H9 (cell line): ENCODE results near the gene MRPS31. TPM values are rescaled to one million over a fixed set of nuclear protein-coding genes. Genes with fewer than 3 reads are reported as not detected.

ENCODE experiments used
- DNase-seq: peaks from one replicate; pipeline ENCODE4 v3.0.0-alpha.2; 2017
- H2AFZ ChIP-seq: one replicate; pipeline ENCODE4 v1.6.1; 2013; ENCODE audit warnings: mild to moderate bottlenecking, low read length, control low read depth, moderate library complexity
- H2AK5ac ChIP-seq: 2 replicates; pipeline ENCODE4 v1.6.1; 2013; ENCODE audit warnings: low read length, control low read depth, mixed read lengths; ENCODE audit not compliant: insufficient read length
- H2BK120ac ChIP-seq: one replicate; pipeline ENCODE4 v1.6.1; 2013; ENCODE audit warnings: low read depth, mild to moderate bottlenecking, low read length, control low read depth, inconsistent platforms; ENCODE audit not compliant: poor library complexity, severe bottlenecking
- H2BK12ac ChIP-seq: 2 replicates; pipeline ENCODE4 v1.6.1; 2013; ENCODE audit warnings: low read length, control low read depth, mixed read lengths, low read depth; ENCODE audit not compliant: insufficient read length
- H2BK15ac ChIP-seq: 2 replicates; pipeline ENCODE4 v1.6.1; 2013; ENCODE audit warnings: low read depth, low read length, control low read depth
- H2BK20ac ChIP-seq: one replicate; pipeline ENCODE4 v1.6.1; 2013; ENCODE audit warnings: low read depth, mild to moderate bottlenecking, low read length, control low read depth, inconsistent platforms; ENCODE audit not compliant: poor library complexity, severe bottlenecking
- H2BK5ac ChIP-seq: 2 replicates; pipeline ENCODE4 v1.6.1; 2013; ENCODE audit warnings: low read length, control low read depth, mixed read lengths; ENCODE audit not compliant: insufficient read length
- H3K14ac ChIP-seq: 2 replicates; pipeline ENCODE4 v1.6.1; 2013; ENCODE audit warnings: low read length, control low read depth; ENCODE audit not compliant: insufficient read depth
- H3K18ac ChIP-seq: 2 replicates; pipeline ENCODE4 v1.6.1; 2013; ENCODE audit warnings: low read depth, mild to moderate bottlenecking, mixed read lengths, low read length, control low read depth; ENCODE audit not compliant: insufficient read length
- H3K23ac ChIP-seq: 2 replicates; pipeline ENCODE4 v1.6.1; 2013; ENCODE audit warnings: low read length, control low read depth, mixed read lengths, low read depth; ENCODE audit not compliant: insufficient read length
- H3K23me2 ChIP-seq: 2 replicates; pipeline ENCODE4 v1.6.1; 2013; ENCODE audit warnings: low read depth, mild to moderate bottlenecking, mixed read lengths, low read length, control low read depth; ENCODE audit not compliant: insufficient read length, poor library complexity, severe bottlenecking
- H3K27ac ChIP-seq: 2 replicates; pipeline ENCODE4 v1.5.1; 2013; ENCODE audit warnings: low read length, control low read depth, mixed read lengths, low read depth; ENCODE audit not compliant: insufficient read length
- H3K27me3 ChIP-seq: 2 replicates; pipeline ENCODE4 v1.6.1; 2013; ENCODE audit warnings: low read length, control low read depth, inconsistent platforms; ENCODE audit not compliant: insufficient read depth
- H3K4ac ChIP-seq: 2 replicates; pipeline ENCODE4 v1.6.1; 2013; ENCODE audit warnings: low read depth, mild to moderate bottlenecking, control low read depth, inconsistent platforms, low read length, moderate library complexity
- H3K4me1 ChIP-seq: 2 replicates; pipeline ENCODE4 v1.6.1; 2013; ENCODE audit warnings: low read length, control low read depth, inconsistent platforms; ENCODE audit not compliant: insufficient read depth
- H3K4me2 ChIP-seq: 2 replicates; pipeline ENCODE4 v1.6.1; 2013; ENCODE audit warnings: low read length, control low read depth, mixed read lengths; ENCODE audit not compliant: insufficient read length, insufficient read depth
- H3K56ac ChIP-seq: 2 replicates; pipeline ENCODE4 v1.6.1; 2013; ENCODE audit warnings: low read depth, mild to moderate bottlenecking, mixed read lengths, low read length, control low read depth; ENCODE audit not compliant: insufficient read length
- H3K79me1 ChIP-seq: 2 replicates; pipeline ENCODE4 v1.6.1; 2013; ENCODE audit warnings: low read depth, mild to moderate bottlenecking, moderate library complexity, low read length, control low read depth, inconsistent platforms; ENCODE audit not compliant: insufficient read depth, poor library complexity, severe bottlenecking
- H3K79me2 ChIP-seq: 2 replicates; pipeline ENCODE4 v1.6.1; 2013; ENCODE audit warnings: low read length, control low read depth, inconsistent platforms; ENCODE audit not compliant: insufficient read depth
- H3K9ac ChIP-seq: 2 replicates; pipeline ENCODE4 v1.6.1; 2013; ENCODE audit warnings: low read length, control low read depth, mixed read lengths; ENCODE audit not compliant: insufficient read length; ENCODE audit errors: extremely low read depth
- H3K9me3 ChIP-seq: one replicate; pipeline ENCODE4 v1.6.1; 2013; ENCODE audit warnings: low read depth, low read length, inconsistent platforms; ENCODE audit not compliant: control insufficient read depth
- H3T11ph ChIP-seq: one replicate; pipeline ENCODE4 v1.6.1; 2013; ENCODE audit warnings: mild to moderate bottlenecking, low read length, control low read depth, inconsistent platforms
- H4K20me1 ChIP-seq: one replicate; pipeline ENCODE4 v1.6.1; 2013; ENCODE audit not compliant: control insufficient read depth, insufficient read length, insufficient read depth
- H4K5ac ChIP-seq: 2 replicates; pipeline ENCODE4 v1.6.1; 2013; ENCODE audit warnings: low read depth, mild to moderate bottlenecking, mixed read lengths, low read length, control low read depth; ENCODE audit not compliant: insufficient read length
- H4K8ac ChIP-seq: replicated peaks from 2 replicates; pipeline ENCODE4 v1.6.1; 2013; ENCODE audit warnings: low read length, control low read depth, mixed read lengths, low read depth; ENCODE audit not compliant: insufficient read length
- H4K91ac ChIP-seq: 2 replicates; pipeline ENCODE4 v1.6.1; 2013; ENCODE audit warnings: low read depth, mild to moderate bottlenecking, moderate library complexity, mixed read lengths, low read length, control low read depth; ENCODE audit not compliant: insufficient read length
- H3K27ac Mint-ChIP-seq, 3 experiments: 2 replicates in 2 of 3; 3 replicates in 1 of 3; pipeline ENCODE4 v1.8.0; 2020 to 2021; ENCODE audit warnings: mixed read lengths in 3 of 3, mild to moderate bottlenecking in 1 of 3, moderate library complexity in 1 of 3
- H3K27me3 Mint-ChIP-seq: 2 replicates; pipeline ENCODE4 v1.8.0; 2021; ENCODE audit warnings: low read depth, mild to moderate bottlenecking, moderate library complexity, mixed read lengths
- H3K36me3 Mint-ChIP-seq, 3 experiments: 2 replicates in 2 of 3; 3 replicates in 1 of 3; pipeline ENCODE4 v1.8.0; 2020 to 2021; ENCODE audit warnings: low read depth in 3 of 3, mixed read lengths in 3 of 3; ENCODE audit not compliant: insufficient read depth in 1 of 3
- H3K4me1 Mint-ChIP-seq, 2 experiments: 2 replicates each; pipeline ENCODE4 v1.8.0; 2020; ENCODE audit warnings: mixed read lengths in 2 of 2
- H3K4me3 Mint-ChIP-seq, 2 experiments: 2 replicates in 1 of 2; 3 replicates in 1 of 2; pipeline ENCODE4 v1.8.0; 2020 to 2021; ENCODE audit warnings: mild to moderate bottlenecking in 2 of 2, mixed read lengths in 2 of 2, moderate library complexity in 1 of 2
- H3K9me3 Mint-ChIP-seq, 2 experiments: 2 replicates in 1 of 2; 3 replicates in 1 of 2; pipeline ENCODE4 v1.8.0; 2020; ENCODE audit warnings: mild to moderate bottlenecking in 2 of 2, mixed read lengths in 2 of 2, moderate library complexity in 1 of 2
- CTCF ChIP-seq: fragments of 200-600 bp; sonication (generic); conservative IDR thresholded peaks from 3 replicates; pipeline ENCODE4 v1.8.0; 2021; ENCODE audit warnings: antibody characterized with exemption, mild to moderate bottlenecking
- WGBS: extraction: QIAGEN DNeasy Blood & Tissue Kit; methylation state at CpG from one replicate; pipeline ENCODE4 v1.1.7; 2013; ENCODE audit warnings: missing lambda C conversion rate, low lambda C conversion rate, mixed read lengths; ENCODE audit not compliant: insufficient read length; ENCODE audit errors: extremely low coverage; 5-methylcytosine and 5-hydroxymethylcytosine counted together
- total RNA-seq: library from RNA; stranded (reverse); gene quantifications from 2 replicates; pipeline ENCODE4 v1.2.1, GENCODE V29; 2021

The MRPS31 gene
- total RNA-seq, 1 experiment from 2014 or later: 27.3 TPM

DNA sequence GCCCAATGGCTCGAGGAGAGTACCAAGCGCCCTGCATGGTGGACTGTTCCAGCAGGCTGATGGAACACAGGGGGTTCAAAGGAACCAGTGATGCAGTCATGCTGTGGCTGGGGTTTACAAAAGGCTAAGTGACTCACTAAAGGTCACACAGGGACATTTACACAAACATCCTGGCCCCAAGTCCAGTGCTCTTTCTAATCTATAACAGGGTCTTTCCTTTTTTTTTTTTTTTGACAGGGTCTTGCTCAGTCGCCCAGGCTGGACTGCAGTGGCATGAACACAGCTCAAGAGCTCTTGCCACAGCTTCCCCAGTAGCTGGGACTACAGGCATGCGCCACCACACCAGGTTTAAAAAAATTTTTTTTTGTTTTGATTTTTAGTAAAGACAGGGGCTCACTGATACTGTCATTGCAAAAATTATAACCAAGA, 15.6 kb upstream of the MRPS31 start:
- Histone ChIP-seq H2BK120ac (no peak overlapping the region), H2BK5ac (no peak overlapping the region), H3K9me3 (no peaks in the 10 kb centered on the region), H2AFZ (no peak overlapping the region), H3K56ac (no peak overlapping the region), H3K79me2 (0 out of 2 replicates have a peak, but pooled peaks cover 1% of the 10 kb centered on the region), H3K9ac (no peak overlapping the region), H3K79me1 (no peaks in the 10 kb centered on the region), H3K27ac (no peak overlapping the region), H2BK12ac (no peak overlapping the region), H3K27me3 (no peaks in the 10 kb centered on the region), H2BK15ac (no peak overlapping the region), H3K18ac (no peak overlapping the region), H4K5ac (no peak overlapping the region), H3K4me2 (no peak overlapping the region), H3K4ac (no peak overlapping the region), H4K91ac (no peak overlapping the region), H2AK5ac (no peak overlapping the region), H2BK20ac (no peak overlapping the region), H3K23ac (no peak overlapping the region), H3T11ph (no peak overlapping the region), H3K23me2 (no peaks in the 10 kb centered on the region), H4K8ac (no peak overlapping the region), H3K14ac (no peak overlapping the region), H3K4me1 (no peaks in the 10 kb centered on the region), H4K20me1 (no peaks in the 10 kb centered on the region)
- no CpG with 5 or more reads among the region's 4 CpGs for WGBS
- no peak for TF ChIP-seq CTCF
- no peaks in the 10 kb centered on the region for H3K36me3 Mint-ChIP-seq
- no peak overlapping the region for H3K4me3 Mint-ChIP-seq
- no peaks in the 10 kb centered on the region for H3K9me3 Mint-ChIP-seq
- no peaks in the 10 kb centered on the region for H3K27me3 Mint-ChIP-seq
- DNase-seq: peak; percentile 8
- H3K27ac Mint-ChIP-seq: 0 out of 7 replicates have a peak overlapping the region, but pooled peaks of 1 of the 3 experiments have one; percentile 4
- H3K4me1 Mint-ChIP-seq: peaks cover 3 to 5% of the 10 kb centered on the region in 2 experiments; a peak in 1 of 4 replicates
